OCI-M2 (cell line): Measurements from ENCODE around the gene STXBP1.

ENCODE experiments used
- DNase-seq: peaks from one replicate; lab custom pipeline; 2025; ENCODE audit not compliant: unreplicated experiment; lab: John Stamatoyannopoulos, UW

Gene STXBP1

GRCh38 chr9:127611899-127612790 is at the start of gene STXBP1:
Gene STXBP1, plus strand, starts transcription at chr9:127612277. Its CDS starts 127 bp downstream, at chr9:127612404.
- DNase-seq = no peak

GRCh38 chr9:127562279-127562796 is 49.7 kb upstream of the STXBP1 start:
- no peak for DNase-seq

- no peak for DNase-seq
Observed at GRCh38 chr9:127562841-127563401, 49.2 kb upstream of the STXBP1 start.

GRCh38 chr9:127563579-127563978 is 48.5 kb upstream of the STXBP1 start:
- DNase-seq = no peak

- DNase-seq = no peak
Observed at GRCh38 chr9:127565231-127565630, 46.8 kb upstream of the STXBP1 start.

- no peak for DNase-seq
Observed at GRCh38 chr9:127566351-127567001, 45.6 kb upstream of the STXBP1 start.

GRCh38 chr9:127567035-127567729 is 44.9 kb upstream of the STXBP1 start:
- no peak for DNase-seq

- no peak for DNase-seq
Observed at GRCh38 chr9:127567730-127568617, 44.1 kb upstream of the STXBP1 start.

- no peak for DNase-seq
Observed at GRCh38 chr9:127568618-127568970, 43.5 kb upstream of the STXBP1 start.

- no peak for DNase-seq
Observed at GRCh38 chr9:127568971-127569885, 42.8 kb upstream of the STXBP1 start.

- DNase-seq = no peak
Observed at GRCh38 chr9:127569886-127570401, 42.1 kb upstream of the STXBP1 start.

- no peak for DNase-seq
Observed at GRCh38 chr9:127570533-127571111, 41.5 kb upstream of the STXBP1 start.

GRCh38 chr9:127571971-127572370 is 40.1 kb upstream of the STXBP1 start:
- no peak for DNase-seq

- DNase-seq = no peak
Observed at GRCh38 chr9:127572961-127573721, 38.9 kb upstream of the STXBP1 start.

GRCh38 chr9:127574072-127574993 is 37.7 kb upstream of the STXBP1 start:
- DNase-seq = no peak

- DNase-seq = no peak
Observed at GRCh38 chr9:127575875-127576778, 36.0 kb upstream of the STXBP1 start.
